Stimulated activated CD4-positive, alpha-beta T cell treated with anti-CD3 and anti-CD28 coated beads, Interleukin-12 subunit alpha, Interleukin-12 subunit beta, amount 100 ng/mL, for 24 hours (primary cell): Measurements from ENCODE around the gene FHL1.

Source experiments
- DNase-seq, 2 experiments: peaks; one replicate each; pipeline ENCODE4 v3.0.0-alpha.2; 2020; ENCODE audit warnings: low read depth in 2 of 2

Gene FHL1

DNA sequence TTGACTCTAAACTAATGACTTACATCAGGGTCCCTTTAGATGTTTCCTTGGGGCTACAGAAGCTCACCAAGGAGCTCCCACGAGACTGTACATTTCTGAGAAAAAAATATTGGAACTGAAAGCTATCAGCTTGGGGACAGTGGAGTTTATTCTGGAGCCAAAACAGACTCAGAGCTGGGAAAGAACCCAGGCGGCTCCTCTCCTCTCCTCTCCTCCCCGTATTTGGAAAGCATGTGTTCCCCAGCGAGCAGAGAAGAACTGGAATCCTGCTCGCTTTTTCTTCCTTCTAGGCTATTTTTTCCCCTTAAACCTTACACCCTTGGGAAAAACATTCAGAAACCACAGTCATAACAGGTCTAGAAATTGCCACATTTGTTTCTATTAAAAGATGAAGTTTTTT lies 108.2 kb downstream of the FHL1 start:
- DNase-seq: no peak

DNA sequence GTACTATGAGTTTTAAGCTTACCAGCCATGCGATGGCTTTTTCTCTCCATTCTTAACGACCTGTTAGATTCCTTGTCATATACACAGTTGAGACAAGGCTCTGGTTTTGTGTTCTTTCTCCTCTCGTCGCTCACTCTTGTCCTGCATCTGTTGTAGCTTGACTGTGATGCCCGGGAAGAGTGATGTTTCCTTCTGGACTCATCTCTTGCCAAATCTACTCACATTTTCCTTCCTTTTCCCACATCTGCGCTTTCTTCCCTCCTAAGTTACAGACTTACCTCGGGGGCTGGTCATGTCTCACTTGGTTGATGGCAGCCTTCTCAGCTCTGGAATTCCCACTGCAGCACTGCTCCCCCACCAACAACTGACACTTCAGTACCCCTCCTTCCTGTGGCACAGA lies 108.7 kb downstream of the FHL1 start:
- no peak for DNase-seq

DNA sequence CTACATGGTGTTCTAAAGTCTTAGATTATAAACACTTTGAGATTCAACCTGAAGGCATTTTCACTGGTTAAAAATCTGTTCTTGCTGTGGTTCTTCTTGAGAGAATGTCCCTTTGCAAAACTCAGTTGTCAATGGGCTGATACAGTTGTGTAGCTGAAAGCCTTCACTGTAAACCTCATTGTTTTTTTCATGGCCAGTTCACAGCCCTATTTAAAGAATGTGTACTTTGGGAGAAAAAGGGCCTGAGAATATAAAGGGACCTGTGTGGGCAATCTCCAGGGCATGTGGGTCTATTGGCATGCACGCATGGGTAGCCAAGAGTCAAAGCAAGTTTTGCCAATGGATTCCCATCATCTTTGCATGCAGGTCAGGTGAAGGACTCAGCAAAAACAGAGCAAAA lies 111.6 kb downstream of the FHL1 start:
- DNase-seq: no peak

DNA sequence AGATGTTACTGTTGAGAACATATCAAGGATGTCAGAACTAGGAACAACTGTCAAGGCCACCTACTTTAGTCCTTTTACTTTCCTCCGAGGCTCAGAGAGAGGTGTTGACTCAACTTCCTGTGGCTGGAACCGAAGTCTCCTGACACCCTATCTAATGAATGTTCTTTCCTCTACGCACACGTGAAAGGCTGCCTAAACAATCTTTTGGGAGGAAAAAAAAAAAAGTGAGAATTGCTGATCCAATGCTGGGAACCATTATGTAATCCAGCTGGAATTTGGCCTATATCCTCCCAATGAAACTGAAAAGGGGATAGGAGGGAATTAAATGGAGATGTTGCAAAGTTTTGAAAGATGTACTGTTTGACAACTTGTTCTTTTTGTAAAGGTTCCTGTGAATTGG lies 112.2 kb downstream of the FHL1 start:
- DNase-seq: no peak

DNA sequence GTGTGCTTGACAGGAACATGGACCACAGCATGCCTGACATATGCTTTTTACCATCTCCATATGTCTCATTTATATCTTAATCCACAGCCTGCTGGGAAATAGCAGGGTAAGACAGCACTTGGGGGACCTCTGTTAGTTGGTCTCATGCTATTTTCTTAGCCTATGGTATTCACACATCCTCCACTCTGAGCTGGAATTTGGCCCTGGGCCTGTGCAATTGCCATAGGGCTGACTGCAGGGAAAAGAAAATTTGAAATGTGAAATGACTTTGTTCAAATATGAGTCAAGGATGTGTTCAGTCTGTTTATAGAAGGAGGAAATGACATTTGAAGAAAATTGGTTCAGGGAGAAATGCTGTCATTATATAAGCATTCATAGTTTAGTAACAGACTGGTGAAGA lies 113.4 kb downstream of the FHL1 start:
- DNase-seq: no peak
